DND-41 (cell line): ENCODE measurements around the gene AGA.

ENCODE experiments used
- ATAC-seq: fragments of 200-7000 bp; cut with Tn5 transposase; 3 replicates; pipeline ENCODE4 v1.9.1; 2021; ENCODE audit warnings: low read depth; ENCODE audit not compliant: insufficient read depth
- DNase-seq: peaks from one replicate; pipeline ENCODE4 v3.0.0-alpha.2; 2020
- H2AFZ ChIP-seq: 2 replicates; pipeline ENCODE4 v1.6.0; 2012; ENCODE audit warnings: low read depth, low read length
- H3K27ac ChIP-seq: 2 replicates; pipeline ENCODE4 v1.5.1; 2012; ENCODE audit warnings: low read length, inconsistent platforms
- H3K27me3 ChIP-seq: fragments of 200-600 bp; sonication (generic); 2 replicates; pipeline ENCODE4 v1.6.0; 2012; ENCODE audit warnings: low read length, mild to moderate bottlenecking, inconsistent platforms; ENCODE audit not compliant: insufficient read depth, poor library complexity
- H3K36me3 ChIP-seq: 2 replicates; pipeline ENCODE4 v1.5.1; 2012; ENCODE audit warnings: low read length, inconsistent platforms; ENCODE audit not compliant: insufficient read depth
- H3K4me1 ChIP-seq: 2 replicates; pipeline ENCODE4 v1.5.1; 2012; ENCODE audit warnings: mild to moderate bottlenecking, low read length; ENCODE audit not compliant: insufficient read depth
- H3K4me2 ChIP-seq: 2 replicates; pipeline ENCODE4 v1.6.0; 2012; ENCODE audit warnings: mild to moderate bottlenecking, moderate library complexity, low read length, inconsistent platforms; ENCODE audit not compliant: insufficient read depth
- H3K4me3 ChIP-seq, 2 experiments: fragments of 200-600 bp in 1 of 2; shearing (Covaris generic) in 1 of 2; 2 replicates each; pipeline ENCODE4 v1.5.1; 2012 to 2016; ENCODE audit warnings: inconsistent platforms in 2 of 2, low read length in 2 of 2, mild to moderate bottlenecking in 2 of 2, low read depth in 1 of 2, moderate library complexity in 1 of 2
- H3K79me2 ChIP-seq: 2 replicates; pipeline ENCODE4 v1.6.0; 2012; ENCODE audit warnings: low read length, inconsistent platforms; ENCODE audit not compliant: insufficient read depth
- H3K9ac ChIP-seq: 2 replicates; pipeline ENCODE4 v1.6.0; 2012; ENCODE audit warnings: low read depth, mild to moderate bottlenecking, inconsistent platforms, low read length, moderate library complexity
- H3K9me3 ChIP-seq: 2 replicates; pipeline ENCODE4 v1.5.1; 2012; ENCODE audit warnings: low read length, moderate library complexity, mild to moderate bottlenecking, inconsistent platforms; ENCODE audit not compliant: insufficient read depth, severe bottlenecking
- H4K20me1 ChIP-seq: 2 replicates; pipeline ENCODE4 v1.6.0; 2012; ENCODE audit warnings: low read length; ENCODE audit not compliant: insufficient read depth
- EZH2 ChIP-seq: IDR thresholded peaks from 3 replicates; pipeline ENCODE4 v1.6.1; 2012; ENCODE audit warnings: borderline replicate concordance, low read depth, mild to moderate bottlenecking, moderate library complexity, low read length, inconsistent platforms; ENCODE audit not compliant: severe bottlenecking
- TF ChIP-seq, protein P1 (sequence below): IDR thresholded peaks from 2 replicates; pipeline ENCODE4 v1.5.1; 2012; ENCODE audit warnings: borderline replicate concordance, low read length, moderate library complexity, mild to moderate bottlenecking; ENCODE audit not compliant: poor library complexity, severe bottlenecking; ENCODE audit errors: extremely low read depth

Gene AGA

DNA sequence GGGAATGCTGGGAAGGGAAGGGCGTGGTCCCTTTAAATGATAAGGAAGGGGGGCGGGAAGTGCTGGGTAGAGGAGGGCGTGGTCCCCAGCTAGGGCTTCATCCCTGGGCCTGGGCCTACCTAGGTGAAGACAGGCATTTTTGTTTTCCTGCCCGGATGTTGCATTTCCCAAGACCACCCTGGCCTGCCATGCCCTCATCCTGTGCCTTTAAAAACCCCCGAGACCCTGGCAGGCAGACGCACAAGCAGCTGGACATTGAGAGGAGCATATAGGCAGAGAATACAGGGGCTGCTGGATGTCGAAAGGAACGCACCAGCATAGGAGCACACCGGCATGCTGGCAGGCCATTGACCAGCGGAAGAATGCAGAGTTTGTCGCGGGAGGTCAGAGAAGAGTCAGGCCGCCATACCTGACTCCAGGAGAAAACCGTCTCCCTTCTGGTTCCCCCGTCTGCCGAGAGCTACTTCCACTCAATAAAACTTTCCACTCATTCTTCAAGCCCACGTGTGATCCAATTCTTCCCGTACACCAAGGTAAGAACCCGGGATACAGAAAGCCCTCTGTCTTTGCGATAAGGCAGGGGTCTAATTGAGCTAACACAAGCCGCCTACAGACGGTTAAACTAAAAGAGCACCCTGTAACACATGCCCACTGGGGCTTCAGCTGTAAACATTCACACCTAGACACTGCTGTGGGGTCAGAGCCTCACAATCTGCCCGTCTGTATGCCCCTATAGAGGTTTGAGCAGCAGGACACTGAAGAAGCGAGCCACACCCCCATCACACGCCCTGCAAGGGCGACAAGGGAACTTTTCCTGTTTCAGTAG lies 2.9 kb upstream of the AGA start:
- H3K36me3 ChIP-seq: no peaks in the 10 kb centered on the region
- peaks cover 15% of the 10 kb centered on the region for H3K79me2 ChIP-seq
- H3K4me3 ChIP-seq: no peak overlapping the region
- H3K9me3 ChIP-seq: no peaks in the 10 kb centered on the region
- no peak for TF ChIP-seq EZH2
- TF ChIP-seq, protein P1, sequence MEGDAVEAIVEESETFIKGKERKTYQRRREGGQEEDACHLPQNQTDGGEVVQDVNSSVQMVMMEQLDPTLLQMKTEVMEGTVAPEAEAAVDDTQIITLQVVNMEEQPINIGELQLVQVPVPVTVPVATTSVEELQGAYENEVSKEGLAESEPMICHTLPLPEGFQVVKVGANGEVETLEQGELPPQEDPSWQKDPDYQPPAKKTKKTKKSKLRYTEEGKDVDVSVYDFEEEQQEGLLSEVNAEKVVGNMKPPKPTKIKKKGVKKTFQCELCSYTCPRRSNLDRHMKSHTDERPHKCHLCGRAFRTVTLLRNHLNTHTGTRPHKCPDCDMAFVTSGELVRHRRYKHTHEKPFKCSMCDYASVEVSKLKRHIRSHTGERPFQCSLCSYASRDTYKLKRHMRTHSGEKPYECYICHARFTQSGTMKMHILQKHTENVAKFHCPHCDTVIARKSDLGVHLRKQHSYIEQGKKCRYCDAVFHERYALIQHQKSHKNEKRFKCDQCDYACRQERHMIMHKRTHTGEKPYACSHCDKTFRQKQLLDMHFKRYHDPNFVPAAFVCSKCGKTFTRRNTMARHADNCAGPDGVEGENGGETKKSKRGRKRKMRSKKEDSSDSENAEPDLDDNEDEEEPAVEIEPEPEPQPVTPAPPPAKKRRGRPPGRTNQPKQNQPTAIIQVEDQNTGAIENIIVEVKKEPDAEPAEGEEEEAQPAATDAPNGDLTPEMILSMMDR: no peak
- no peak overlapping the region for H3K4me2 ChIP-seq
- H3K4me1 ChIP-seq: peaks cover 22% of the 10 kb centered on the region
- H2AFZ ChIP-seq: no peak overlapping the region
- H4K20me1 ChIP-seq: no peaks in the 10 kb centered on the region
- DNase-seq (no peak), ATAC-seq (no peak)
- no peaks in the 10 kb centered on the region for H3K27me3 ChIP-seq
- H3K27ac ChIP-seq: no peak overlapping the region
- no peak overlapping the region for H3K9ac ChIP-seq

DNA sequence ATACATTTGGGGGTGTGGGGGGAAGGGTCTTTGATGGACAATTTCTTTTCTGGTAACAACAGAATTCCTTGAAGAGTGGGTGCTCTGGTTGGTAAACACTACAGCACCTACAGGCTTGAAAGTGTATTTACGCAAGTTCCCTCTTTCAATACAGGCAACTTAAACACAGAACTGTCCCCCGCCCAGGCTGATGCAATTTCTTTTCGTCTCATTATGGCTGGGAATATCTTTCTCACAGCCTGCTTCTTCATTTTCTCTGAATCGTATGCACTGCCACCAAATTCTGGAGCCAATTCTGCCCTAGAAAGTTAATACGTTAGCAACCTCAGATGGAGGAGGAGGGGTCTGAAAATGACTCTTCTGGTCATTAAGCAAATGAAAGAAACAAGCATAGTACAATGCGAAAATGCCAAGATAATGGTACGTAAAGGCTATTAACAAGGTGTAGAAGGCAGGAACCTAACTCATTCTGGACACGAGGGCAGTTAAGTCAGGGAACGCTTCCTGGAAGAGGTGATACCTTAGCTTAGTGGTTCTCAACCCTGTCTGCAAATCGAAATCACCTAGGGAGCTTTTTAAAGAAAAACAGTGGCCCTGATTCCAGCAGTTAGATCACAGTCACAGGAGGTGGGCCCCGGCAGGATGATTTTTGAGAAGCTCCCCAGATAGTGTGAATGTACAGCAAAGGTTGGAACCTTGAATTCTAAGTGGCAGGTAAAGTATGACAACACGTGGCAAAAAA lies 1.0 kb downstream of the AGA start:
- no peak for TF ChIP-seq EZH2
- TF ChIP-seq, protein P1: peak; percentile 53
- H3K4me1 ChIP-seq: peaks cover 28% of the 10 kb centered on the region
- H3K36me3 ChIP-seq: peaks cover 27% of the 10 kb centered on the region
- DNase-seq (peak; percentile 61), ATAC-seq (peak; percentile 43)
- H3K79me2 ChIP-seq: peaks cover 16% of the 10 kb centered on the region
- H3K9me3 ChIP-seq: no peaks in the 10 kb centered on the region
- peak overlapping the region; percentile 86 for H3K9ac ChIP-seq
- H3K4me3 ChIP-seq: peak overlapping the region; percentile 66 to 88
- H2AFZ ChIP-seq: peak overlapping the region; percentile 94
- H3K27ac ChIP-seq: peak overlapping the region; percentile 98
- H4K20me1 ChIP-seq: no peaks in the 10 kb centered on the region
- H3K27me3 ChIP-seq: no peaks in the 10 kb centered on the region
- peak overlapping the region; percentile 77 for H3K4me2 ChIP-seq

DNA sequence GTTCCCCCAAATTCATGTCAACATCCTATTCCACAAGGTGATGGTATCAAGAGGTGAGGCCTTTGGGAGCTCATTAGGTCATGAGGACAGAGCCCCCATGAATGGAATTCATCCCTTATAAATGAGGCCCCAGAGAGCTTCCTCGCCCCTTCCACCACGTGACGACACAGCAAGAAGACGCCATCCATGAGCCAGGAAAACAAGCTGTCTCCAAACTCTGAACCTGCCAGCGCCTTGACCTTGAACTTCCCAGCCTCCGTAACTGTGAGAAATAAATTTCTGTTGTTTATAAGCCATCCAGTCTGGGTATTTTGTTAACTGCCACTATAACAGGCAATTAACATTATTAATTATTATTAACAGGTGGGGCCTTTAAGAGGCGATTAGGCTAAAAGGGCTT lies 5.8 kb downstream of the AGA start:
- Histone ChIP-seq H3K79me2 (peaks cover 12% of the 10 kb centered on the region), H3K4me1 (peaks cover 18% of the 10 kb centered on the region), H3K27ac (no peak overlapping the region), H2AFZ (no peak overlapping the region), H3K4me2 (no peak overlapping the region), H3K4me3 (no peak overlapping the region), H3K9ac (no peak overlapping the region), H4K20me1 (no peaks in the 10 kb centered on the region), H3K9me3 (no peaks in the 10 kb centered on the region), H3K27me3 (no peaks in the 10 kb centered on the region), H3K36me3 (peaks cover 69% of the 10 kb centered on the region)
- no peak for DNase-seq
- TF ChIP-seq EZH2: no peak
- ATAC-seq: no peak

DNA sequence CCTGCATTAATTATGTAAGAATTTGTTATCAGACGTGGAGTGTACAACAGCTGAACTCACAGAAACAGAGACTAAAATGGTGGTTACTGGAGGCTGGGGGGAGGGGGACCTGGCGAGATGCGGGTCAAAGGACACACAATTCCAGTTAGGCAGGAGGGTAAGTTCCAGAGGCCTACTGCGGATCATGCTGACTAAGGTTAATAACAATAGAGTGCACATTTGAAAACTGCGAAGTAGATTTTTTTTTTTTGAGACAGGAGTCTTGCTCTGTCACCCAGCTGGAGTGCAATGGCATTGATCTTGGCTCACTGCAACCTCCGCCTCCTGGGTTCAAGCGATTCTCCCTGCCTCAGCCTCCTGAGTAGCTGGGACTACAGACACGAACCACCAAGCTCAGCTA lies 7.6 kb downstream of the AGA start:
- peaks cover under 1% of the 10 kb centered on the region; the same call in 1 of the 2 replicates for H3K4me1 ChIP-seq
- H3K27ac ChIP-seq: no peak overlapping the region
- no peak overlapping the region for H3K4me2 ChIP-seq
- peaks cover 68% of the 10 kb centered on the region for H3K36me3 ChIP-seq
- no peak overlapping the region for H2AFZ ChIP-seq
- no peak for ATAC-seq
- no peaks in the 10 kb centered on the region for H3K79me2 ChIP-seq
- no peak for DNase-seq
- no peak overlapping the region for H3K4me3 ChIP-seq
- TF ChIP-seq EZH2: no peak
- TF ChIP-seq, protein P1: no peak
- no peaks in the 10 kb centered on the region for H3K27me3 ChIP-seq
- H3K9ac ChIP-seq: no peak overlapping the region
- no peaks in the 10 kb centered on the region for H3K9me3 ChIP-seq
- no peaks in the 10 kb centered on the region for H4K20me1 ChIP-seq
